AG09309 (cell line): ENCODE data around the gene SLC36A2.

Experiments used
- DNase-seq: peaks from one replicate; pipeline ENCODE4 v3.0.0-alpha.2; 2010; ENCODE audit warnings: low read depth
- H3K4me3 ChIP-seq: 2 replicates; pipeline ENCODE4 v1.5.1; 2011; ENCODE audit warnings: mild to moderate bottlenecking, low read depth, low read length, moderate library complexity; ENCODE audit not compliant: control insufficient read depth
- CTCF ChIP-seq: IDR thresholded peaks from 2 replicates; pipeline ENCODE4 v1.5.1; 2011; ENCODE audit warnings: mild to moderate bottlenecking, low read depth, low read length, inconsistent platforms; ENCODE audit not compliant: insufficient read depth, control insufficient read depth; ENCODE audit errors: missing control alignments

The SLC36A2 gene

GRCh38 chr5:151288180-151288579 is 59.2 kb downstream of the SLC36A2 start:
- TF ChIP-seq CTCF: no peak
- H3K4me3 ChIP-seq: no peak overlapping the region
- DNase-seq: no peak

GRCh38 chr5:151286246-151286645 is 61.1 kb downstream of the SLC36A2 start:
- TF ChIP-seq CTCF: no peak
- DNase-seq: no peak

GRCh38 chr5:151285683-151286082 is 61.7 kb downstream of the SLC36A2 start:
- TF ChIP-seq CTCF: no peak
- H3K4me3 ChIP-seq: no peak overlapping the region
- no peak for DNase-seq

More at GRCh38 chr5:151286246-151286645, 61.1 kb downstream of the SLC36A2 start:
- no peak overlapping the region for H3K4me3 ChIP-seq

- peak; percentile 21 for TF ChIP-seq CTCF
- no peak overlapping the region for H3K4me3 ChIP-seq
- no peak for DNase-seq
Measured at GRCh38 chr5:151284392-151284967, 62.9 kb downstream of the SLC36A2 start.

- no peak for TF ChIP-seq CTCF
- H3K4me3 ChIP-seq: no peak overlapping the region
- no peak for DNase-seq
Measured at GRCh38 chr5:151283120-151283825, 64.1 kb downstream of the SLC36A2 start.

GRCh38 chr5:151281001-151281639 is 66.2 kb downstream of the SLC36A2 start:
- no peak for TF ChIP-seq CTCF
- H3K4me3 ChIP-seq: no peak overlapping the region
- no peak for DNase-seq
